ENCODE measurements around the gene RNF227.

The RNF227 gene

DNA sequence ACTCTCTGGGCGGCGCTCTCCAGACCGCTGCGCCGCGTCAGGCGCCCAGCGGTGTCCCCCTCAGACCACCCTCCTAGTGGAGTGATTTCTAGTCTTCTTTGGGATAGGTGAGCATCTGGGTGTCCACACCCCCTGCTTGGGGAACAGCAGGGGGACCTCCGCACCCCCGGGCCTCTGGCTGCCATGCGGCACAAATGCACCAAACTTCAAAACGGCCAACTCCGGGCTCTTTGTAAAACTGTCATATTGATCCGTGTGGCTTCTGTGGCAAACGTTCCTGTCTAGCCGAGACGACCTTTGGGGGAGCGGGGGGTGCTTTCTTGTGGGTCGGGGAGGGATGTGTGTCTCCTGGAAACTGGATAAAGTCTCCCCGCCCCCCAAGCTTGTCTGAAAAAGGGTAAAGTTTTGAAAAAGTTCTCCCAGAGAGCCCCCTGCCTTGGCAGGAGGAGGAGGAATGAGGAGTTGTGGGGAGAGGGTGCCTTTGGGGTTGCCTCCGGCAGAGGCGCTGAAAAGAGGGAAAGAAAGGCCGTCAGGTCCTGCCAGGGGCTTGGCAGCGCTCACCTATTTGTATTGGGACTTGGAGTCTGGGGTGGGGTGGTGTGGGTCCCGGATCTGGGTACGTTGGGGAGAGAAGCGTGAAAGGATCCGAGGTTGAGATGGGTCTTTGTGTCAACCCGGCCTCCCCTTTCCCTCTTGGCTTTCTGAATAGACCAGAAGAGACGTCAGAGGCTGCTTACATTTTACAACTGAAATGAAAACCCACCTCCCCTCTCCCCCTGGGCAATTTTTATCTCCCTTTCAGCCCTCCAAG lies 29.7 kb downstream of the RNF227 start:
- no peak for DNase-seq (ENCODE audit: insufficient read length)
- TF ChIP-seq POLR2AphosphoS5 (IDR thresholded peaks at IDR 0.05; ENCODE audit: low read depth, low read length): no peak
- no peak for TF ChIP-seq TAF1 (IDR thresholded peaks at IDR 0.05; ENCODE audit: borderline replicate concordance, low read depth, low read length)
- no peak for TF ChIP-seq POLR2A (IDR thresholded peaks at IDR 0.05; ENCODE audit: low read depth, low read length)
- FAIRE-seq: no peak

DNA sequence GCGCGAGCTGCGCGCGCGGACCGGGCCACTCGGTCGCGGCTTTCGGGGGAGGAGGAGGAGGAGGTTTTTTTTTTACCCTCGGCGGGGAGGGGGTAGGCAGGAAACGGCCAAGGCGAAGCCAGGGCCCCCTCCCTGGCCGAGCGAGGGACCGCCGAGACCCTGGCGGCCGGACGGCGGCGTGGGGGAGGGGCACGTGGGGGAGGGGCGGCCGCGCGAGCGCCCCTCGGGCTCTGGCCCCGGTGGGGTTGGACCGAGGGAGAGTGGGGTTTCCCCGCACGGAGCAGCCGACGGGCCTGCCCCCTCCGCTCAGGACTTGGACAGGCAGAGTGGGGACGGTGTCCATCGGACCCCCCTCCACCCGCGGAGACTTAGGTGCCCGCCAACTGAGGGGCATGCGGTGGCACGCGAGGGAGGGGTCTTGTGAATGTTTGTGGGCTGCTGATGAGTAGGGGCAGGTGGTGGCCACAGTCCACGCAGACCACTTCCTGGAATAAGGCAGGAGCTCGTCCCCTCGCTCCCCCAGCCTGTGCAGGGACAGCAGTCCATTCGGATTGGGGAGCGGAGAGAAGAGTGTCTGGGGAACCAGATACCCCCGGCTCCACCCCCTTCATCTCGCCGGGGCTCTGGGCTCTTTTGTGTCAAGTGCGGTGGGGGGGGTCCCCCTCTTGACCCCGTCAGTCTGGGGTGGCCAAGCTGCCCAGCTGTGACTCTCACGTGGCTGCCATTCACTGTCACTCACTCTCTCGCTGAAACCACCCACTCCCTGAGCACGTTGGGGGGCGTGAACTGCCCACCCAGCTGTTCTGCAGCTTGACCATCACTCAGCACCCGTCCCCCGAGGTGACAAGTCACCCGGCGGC lies 30.5 kb downstream of the RNF227 start:
- peak; percentile 63 for FAIRE-seq

DNA sequence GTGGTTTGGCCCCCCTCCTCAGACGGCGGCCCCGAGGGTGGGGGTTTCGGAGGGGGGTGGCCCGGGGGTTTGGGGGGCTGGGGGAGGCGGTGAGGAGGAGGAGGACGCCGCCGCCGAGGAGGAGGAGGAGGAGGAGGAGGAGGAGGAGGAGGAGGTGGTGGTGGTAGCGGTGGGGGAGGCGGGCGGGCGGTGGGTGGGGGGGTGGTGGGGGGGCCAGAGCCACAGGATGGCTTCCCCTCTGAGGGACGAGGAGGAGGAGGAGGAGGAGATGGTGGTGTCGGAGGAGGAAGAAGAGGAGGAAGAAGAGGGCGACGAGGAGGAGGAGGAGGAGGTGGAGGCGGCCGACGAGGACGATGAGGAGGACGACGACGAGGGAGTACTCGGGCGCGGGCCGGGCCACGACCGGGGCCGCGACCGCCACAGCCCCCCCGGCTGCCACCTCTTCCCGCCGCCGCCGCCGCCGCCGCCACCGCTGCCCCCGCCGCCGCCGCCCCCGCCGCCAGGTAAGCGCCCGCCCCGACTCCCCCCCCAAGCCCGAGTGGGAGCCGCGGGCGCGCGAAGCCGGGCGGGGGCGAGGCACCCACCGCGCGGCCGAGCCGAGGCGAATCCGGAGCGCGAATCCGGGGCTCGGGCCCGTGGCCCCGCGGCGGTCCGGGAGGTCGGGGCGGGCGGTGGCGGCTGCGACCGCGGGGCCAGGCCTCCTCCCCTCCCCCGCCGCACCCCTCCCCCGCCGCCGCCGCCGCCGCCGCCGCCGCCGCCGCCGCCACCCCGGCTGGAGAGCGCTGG lies 31.3 kb downstream of the RNF227 start:
- FAIRE-seq (no peak), DNase-seq (ENCODE audit: insufficient read length) (no peak)
- TF ChIP-seq POLR2AphosphoS5 (IDR thresholded peaks at IDR 0.05; ENCODE audit: low read depth, low read length) (no peak), TAF1 (IDR thresholded peaks at IDR 0.05; ENCODE audit: borderline replicate concordance, low read depth, low read length) (no peak), POLR2A (IDR thresholded peaks at IDR 0.05; ENCODE audit: low read depth, low read length) (no peak)

More for the DNA sequence above, 30.5 kb downstream of the RNF227 start:
- TF ChIP-seq POLR2AphosphoS5 (IDR thresholded peaks at IDR 0.05; ENCODE audit: low read depth, low read length) (no peak; the same call in 1 of the 2 replicates), POLR2A (IDR thresholded peaks at IDR 0.05; ENCODE audit: low read depth, low read length) (peak; percentile 53; the same call in 1 of the 2 replicates)
- peak; percentile 50 for DNase-seq (ENCODE audit: insufficient read length)

DNA sequence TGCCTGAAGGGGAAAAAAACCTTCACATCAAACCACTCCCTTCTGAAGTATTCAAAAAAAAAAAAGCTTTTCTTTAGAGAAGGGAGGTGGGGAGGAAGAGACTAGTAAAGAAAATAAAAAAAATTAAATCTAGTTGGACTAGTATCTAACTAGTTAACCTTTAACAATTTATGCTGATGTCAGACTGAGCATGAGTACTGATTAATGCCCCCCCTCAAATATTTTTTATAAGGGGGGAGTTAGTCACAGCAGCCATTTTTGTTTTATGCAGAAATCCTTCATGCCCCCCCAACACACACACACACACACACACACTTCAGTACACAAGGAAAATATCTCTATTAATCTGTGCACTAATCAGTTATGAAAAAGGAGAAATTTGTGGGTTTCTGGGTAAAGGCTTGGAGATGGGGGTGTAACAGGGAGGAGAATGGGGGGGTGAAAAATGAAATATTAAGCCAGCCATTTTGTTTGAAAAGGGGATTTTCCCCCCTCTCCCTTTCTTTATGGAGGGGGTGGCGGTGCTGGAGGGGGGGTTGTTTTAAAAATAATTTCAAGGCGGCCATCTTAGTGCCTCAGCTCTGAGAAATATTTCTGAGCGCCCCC lies 32.2 kb downstream of the RNF227 start:
- no peak for DNase-seq (ENCODE audit: insufficient read length)
- FAIRE-seq: no peak
- TF ChIP-seq POLR2AphosphoS5 (IDR thresholded peaks at IDR 0.05; ENCODE audit: low read depth, low read length): no peak
- TF ChIP-seq POLR2A (IDR thresholded peaks at IDR 0.05; ENCODE audit: low read depth, low read length): no peak
- no peak for TF ChIP-seq TAF1 (IDR thresholded peaks at IDR 0.05; ENCODE audit: borderline replicate concordance, low read depth, low read length)

DNA sequence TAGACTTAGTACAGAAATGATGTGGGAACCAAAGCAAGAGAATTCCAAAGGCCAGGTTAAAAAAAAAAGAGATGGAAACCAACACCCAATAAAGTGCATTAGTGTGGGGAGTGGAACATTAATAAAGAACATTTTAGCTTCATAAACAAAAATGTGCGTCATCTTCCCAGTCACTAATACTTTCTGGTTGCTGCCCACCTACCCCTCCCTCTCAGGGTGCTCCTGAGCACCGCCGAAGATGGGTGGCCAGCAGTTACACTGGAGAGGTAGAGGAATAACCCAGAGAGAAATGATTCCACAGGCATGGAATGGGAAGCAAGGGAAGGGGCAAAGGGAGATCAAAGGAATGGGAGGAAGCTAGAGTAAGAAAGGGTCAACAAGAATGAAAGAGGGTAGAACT lies 33.5 kb downstream of the RNF227 start:
- TF ChIP-seq POLR2AphosphoS5 (IDR thresholded peaks at IDR 0.05; ENCODE audit: low read depth, low read length): no peak
- no peak for TF ChIP-seq TAF1 (IDR thresholded peaks at IDR 0.05; ENCODE audit: borderline replicate concordance, low read depth, low read length)
- no peak for TF ChIP-seq POLR2A (IDR thresholded peaks at IDR 0.05; ENCODE audit: low read depth, low read length)
- DNase-seq (ENCODE audit: insufficient read length) (no peak), FAIRE-seq (no peak)

DNA sequence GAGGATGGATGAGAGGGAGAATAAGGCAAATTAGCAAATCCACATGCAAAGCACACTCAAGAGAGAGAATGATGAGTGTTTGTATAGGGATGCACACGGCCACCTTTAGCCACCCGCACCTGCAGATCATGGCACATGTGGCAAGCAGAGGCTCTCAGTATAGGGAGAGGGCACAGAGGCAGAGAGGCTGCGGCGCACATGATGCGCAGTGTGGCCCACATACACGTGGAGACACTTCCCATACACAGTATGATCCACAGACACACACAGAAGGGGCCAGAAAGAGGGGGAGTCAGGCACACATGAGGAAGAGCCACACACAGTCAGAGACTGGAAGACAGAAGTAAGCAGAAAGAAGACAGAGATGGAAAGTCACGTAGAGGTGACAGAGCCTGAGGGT lies 34.0 kb downstream of the RNF227 start:
- TF ChIP-seq POLR2A (IDR thresholded peaks at IDR 0.05; ENCODE audit: low read depth, low read length) (no peak), TAF1 (IDR thresholded peaks at IDR 0.05; ENCODE audit: borderline replicate concordance, low read depth, low read length) (no peak), POLR2AphosphoS5 (IDR thresholded peaks at IDR 0.05; ENCODE audit: low read depth, low read length) (no peak)
- no peak for DNase-seq (ENCODE audit: insufficient read length)
- FAIRE-seq: peak; percentile 54

DNA sequence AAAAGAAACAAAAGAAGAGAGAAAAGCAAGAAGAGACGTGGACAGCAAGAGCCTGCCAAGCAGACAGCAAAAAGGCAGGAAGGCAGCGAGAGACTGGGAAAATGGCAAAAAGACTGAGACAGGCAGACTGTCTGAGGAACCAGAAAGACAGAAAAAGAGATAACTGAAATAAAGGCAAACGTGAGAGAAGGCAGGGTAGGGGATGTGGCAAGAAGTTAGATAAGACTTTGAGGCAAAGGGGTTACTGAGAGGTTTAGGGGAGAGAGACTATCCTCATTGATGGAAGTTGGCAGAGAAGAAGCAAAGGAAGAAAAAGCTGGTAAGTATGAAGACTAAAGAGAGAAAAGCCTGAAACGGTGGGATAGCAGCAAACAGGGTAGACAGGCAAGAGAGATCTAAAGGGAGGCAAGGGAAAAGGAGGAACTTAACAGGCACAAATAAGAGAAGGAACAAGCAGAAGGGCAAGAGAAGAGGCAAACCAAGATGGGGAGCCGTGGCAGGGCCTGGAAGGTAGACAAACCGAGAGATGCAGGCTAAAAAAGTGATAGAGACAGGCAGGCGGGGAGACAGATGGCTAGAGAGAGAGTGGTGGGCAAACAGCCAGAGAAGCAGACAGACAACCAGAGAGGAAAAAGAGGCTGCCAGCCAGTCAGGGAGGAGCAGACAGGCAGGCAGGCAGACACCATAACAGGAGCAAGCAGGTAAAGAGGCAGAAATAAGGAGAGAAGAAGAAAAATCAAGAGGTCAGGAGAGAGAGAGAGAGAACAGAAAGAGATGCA lies 34.6 kb downstream of the RNF227 start:
- no peak for FAIRE-seq

DNA sequence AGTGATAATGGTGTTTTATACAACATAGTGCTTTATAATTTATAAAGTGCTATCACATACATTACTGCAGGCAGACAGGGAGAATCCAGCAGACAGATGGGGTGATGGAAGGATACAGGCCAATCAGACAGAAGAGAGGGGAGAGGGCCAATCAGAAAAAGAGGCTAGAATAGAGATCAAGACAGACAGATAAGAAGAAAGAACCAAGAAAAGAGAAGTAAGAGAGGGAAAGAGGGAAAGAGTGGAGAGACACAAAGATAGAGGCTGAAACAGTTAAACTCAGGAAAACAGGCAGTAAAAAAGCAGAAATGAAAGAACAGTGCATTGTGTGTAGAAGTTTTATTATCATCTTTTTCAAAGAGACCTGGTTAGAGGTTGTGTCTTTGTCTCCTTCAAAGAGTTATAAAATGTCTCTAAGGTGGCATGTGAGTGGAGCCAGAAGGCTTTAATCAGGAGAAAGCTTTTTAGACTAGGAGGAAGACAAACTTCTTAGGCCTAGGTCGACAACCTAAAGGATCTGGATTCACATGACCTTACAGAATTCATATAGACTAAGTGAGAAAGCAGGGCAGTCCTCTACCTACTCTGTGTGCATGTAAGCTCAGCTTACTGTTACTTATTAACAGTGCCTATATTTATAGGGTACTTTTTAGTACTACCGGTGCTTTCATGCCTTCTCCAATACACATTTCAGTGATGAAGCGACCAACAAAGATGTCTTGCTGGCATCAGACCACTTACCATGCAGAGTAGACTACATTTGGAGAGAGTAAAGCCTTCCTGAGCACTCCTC lies 35.8 kb downstream of the RNF227 start:
- no peak for DNase-seq (ENCODE audit: insufficient read length)
- FAIRE-seq: no peak

More for the DNA sequence above, 34.6 kb downstream of the RNF227 start:
- DNase-seq (ENCODE audit: insufficient read length): no peak
- TF ChIP-seq POLR2AphosphoS5 (IDR thresholded peaks at IDR 0.05; ENCODE audit: low read depth, low read length) (no peak), TAF1 (IDR thresholded peaks at IDR 0.05; ENCODE audit: borderline replicate concordance, low read depth, low read length) (no peak), POLR2A (IDR thresholded peaks at IDR 0.05; ENCODE audit: low read depth, low read length) (no peak)

DNA sequence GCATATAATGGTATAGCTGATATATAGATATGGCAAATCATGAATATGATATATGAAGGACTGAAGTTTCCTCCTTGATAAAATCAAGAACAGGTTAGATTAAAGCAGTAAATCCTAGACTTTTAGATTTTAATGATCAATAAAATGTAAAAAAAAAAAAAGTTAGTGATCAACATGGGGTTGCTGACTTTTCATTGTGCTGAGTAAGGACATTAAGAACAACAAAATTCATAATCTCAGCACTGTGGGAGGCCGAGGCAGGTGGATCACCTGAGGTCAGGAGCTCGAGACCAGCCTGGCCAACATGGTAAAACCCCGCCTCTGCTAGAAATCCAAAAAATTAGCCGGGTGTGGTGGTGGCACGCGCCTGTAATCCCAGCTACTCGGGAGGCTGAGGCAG lies 37.9 kb downstream of the RNF227 start:
- TF ChIP-seq POLR2AphosphoS5 (IDR thresholded peaks at IDR 0.05; ENCODE audit: low read depth, low read length) (no peak), TAF1 (IDR thresholded peaks at IDR 0.05; ENCODE audit: borderline replicate concordance, low read depth, low read length) (no peak), POLR2A (IDR thresholded peaks at IDR 0.05; ENCODE audit: low read depth, low read length) (no peak)
- DNase-seq (ENCODE audit: insufficient read length) (no peak), FAIRE-seq (no peak)

More for the DNA sequence above, 35.8 kb downstream of the RNF227 start:
- TF ChIP-seq POLR2A (IDR thresholded peaks at IDR 0.05; ENCODE audit: low read depth, low read length): no peak
- TF ChIP-seq TAF1 (IDR thresholded peaks at IDR 0.05; ENCODE audit: borderline replicate concordance, low read depth, low read length): no peak
- no peak for TF ChIP-seq POLR2AphosphoS5 (IDR thresholded peaks at IDR 0.05; ENCODE audit: low read depth, low read length)
